Skeletal muscle tissue (tissue), 4 donors: ENCODE measurements around the gene EFCAB6. TPM values are rescaled to one million over a fixed set of nuclear protein-coding genes. Genes with fewer than 3 reads are reported as not detected.

Source experiments
- H3K27ac ChIP-seq: one replicate; pipeline ENCODE4 v1.7.0; 2013; ENCODE audit warnings: mild to moderate bottlenecking, low read depth, low read length, inconsistent platforms
- H3K27me3 ChIP-seq, 3 donors: one replicate each; pipeline ENCODE4 v1.7.0; 2013; ENCODE audit warnings: low read length in 3 of 3; ENCODE audit not compliant: control insufficient read depth in 3 of 3, insufficient read depth in 3 of 3
- H3K36me3 ChIP-seq, 3 donors: one replicate each; pipeline ENCODE4 v1.7.0; 2013; ENCODE audit warnings: low read length in 3 of 3; ENCODE audit not compliant: control insufficient read depth in 3 of 3, insufficient read depth in 3 of 3
- H3K4me1 ChIP-seq, 3 donors: one replicate each; pipeline ENCODE4 v1.7.0; 2013; ENCODE audit warnings: low read length in 3 of 3, mild to moderate bottlenecking in 3 of 3; ENCODE audit not compliant: control insufficient read depth in 3 of 3, insufficient read depth in 3 of 3
- H3K4me3 ChIP-seq, 3 donors: one replicate each; pipeline ENCODE4 v1.7.0; 2013; ENCODE audit warnings: low read length in 3 of 3
- H3K9ac ChIP-seq, 3 donors: one replicate each; pipeline ENCODE4 v1.7.0; 2013; ENCODE audit warnings: low read length in 3 of 3, mild to moderate bottlenecking in 3 of 3, moderate library complexity in 2 of 3, low read depth in 1 of 3
- H3K9me3 ChIP-seq, 3 donors: one replicate each; pipeline ENCODE4 v1.7.0; 2013; ENCODE audit warnings: low read length in 3 of 3; ENCODE audit not compliant: control insufficient read depth in 3 of 3
- total RNA-seq: library from RNA; depleted of rRNA; stranded (reverse); fragments of >200 nt; gene quantifications from one replicate; pipeline ENCODE4 v1.2.3, GENCODE V29; 2014
- donor health status: Osteomylitis.

EFCAB6 gene
- total RNA-seq, 1 donor from 2014 or later, result 1.6 TPM

- Histone ChIP-seq H3K4me3 (no peak overlapping the region), H3K27me3 (peaks cover 0 to 11% (median 6%) of the 10 kb centered on the region in 3 donors), H3K9ac (no peak overlapping the region), H3K36me3 (no peaks in the 10 kb centered on the region), H3K9me3 (no peaks in the 10 kb centered on the region), H3K4me1 (no peaks in the 10 kb centered on the region), H3K27ac (no peak overlapping the region)
Measured at GRCh38 chr22:43753688-43754087, 58.4 kb downstream of the EFCAB6 start.

GRCh38 chr22:43750751-43751150 is 61.4 kb downstream of the EFCAB6 start:
- Histone ChIP-seq H3K27me3 (peaks cover 0 to 18% (median 15%) of the 10 kb centered on the region in 3 donors), H3K9me3 (no peaks in the 10 kb centered on the region), H3K4me3 (no peak overlapping the region), H3K36me3 (no peaks in the 10 kb centered on the region), H3K27ac (no peak overlapping the region), H3K9ac (no peak overlapping the region), H3K4me1 (no peaks in the 10 kb centered on the region)

GRCh38 chr22:43749473-43749872 is 62.6 kb downstream of the EFCAB6 start:
- H3K27ac ChIP-seq, result no peak overlapping the region
- no peak overlapping the region for H3K9ac ChIP-seq
- H3K4me1 ChIP-seq, result no peaks in the 10 kb centered on the region
- H3K36me3 ChIP-seq, result no peaks in the 10 kb centered on the region
- peaks cover 3 to 22% (median 17%) of the 10 kb centered on the region in 3 donors for H3K27me3 ChIP-seq
- no peaks in the 10 kb centered on the region for H3K9me3 ChIP-seq
- H3K4me3 ChIP-seq, result no peak overlapping the region

GRCh38 chr22:43747877-43748276 is 64.2 kb downstream of the EFCAB6 start:
- H3K27me3 ChIP-seq, result peaks cover 10 to 28% (median 23%) of the 10 kb centered on the region in 3 donors
- no peaks in the 10 kb centered on the region for H3K4me1 ChIP-seq
- H3K9me3 ChIP-seq, result no peaks in the 10 kb centered on the region
- H3K9ac ChIP-seq, result no peak overlapping the region
- H3K27ac ChIP-seq, result no peak overlapping the region
- H3K4me3 ChIP-seq, result no peak overlapping the region
- H3K36me3 ChIP-seq, result no peaks in the 10 kb centered on the region

- no peaks in the 10 kb centered on the region for H3K36me3 ChIP-seq
- H3K27ac ChIP-seq, result no peak overlapping the region
- H3K4me3 ChIP-seq, result no peak overlapping the region
- no peak overlapping the region for H3K9ac ChIP-seq
- no peaks in the 10 kb centered on the region for H3K9me3 ChIP-seq
- peaks cover 10 to 36% (median 25%) of the 10 kb centered on the region in 3 donors for H3K27me3 ChIP-seq
- no peaks in the 10 kb centered on the region for H3K4me1 ChIP-seq
Measured at GRCh38 chr22:43747058-43747457, 65.0 kb downstream of the EFCAB6 start.

- no peak overlapping the region for H3K9ac ChIP-seq
- H3K27me3 ChIP-seq, result peaks cover 15 to 47% (median 35%) of the 10 kb centered on the region in 3 donors
- H3K9me3 ChIP-seq, result no peaks in the 10 kb centered on the region
- H3K4me1 ChIP-seq, result no peaks in the 10 kb centered on the region
- no peak overlapping the region for H3K27ac ChIP-seq
- H3K4me3 ChIP-seq, result no peak overlapping the region
- no peaks in the 10 kb centered on the region for H3K36me3 ChIP-seq
Measured at GRCh38 chr22:43745783-43746356, 66.2 kb downstream of the EFCAB6 start.

GRCh38 chr22:43745411-43745770 is 66.7 kb downstream of the EFCAB6 start:
- Histone ChIP-seq H3K27me3 (peaks cover 17 to 52% (median 37%) of the 10 kb centered on the region in 3 donors), H3K4me3 (no peak overlapping the region), H3K9ac (no peak overlapping the region), H3K36me3 (no peaks in the 10 kb centered on the region), H3K9me3 (no peaks in the 10 kb centered on the region), H3K4me1 (no peaks in the 10 kb centered on the region), H3K27ac (no peak overlapping the region)

- Histone ChIP-seq H3K4me1 (no peaks in the 10 kb centered on the region), H3K36me3 (no peaks in the 10 kb centered on the region), H3K27me3 (peaks cover 21 to 57% (median 41%) of the 10 kb centered on the region in 3 donors), H3K9ac (no peak overlapping the region), H3K27ac (no peak overlapping the region), H3K9me3 (no peaks in the 10 kb centered on the region), H3K4me3 (no peak overlapping the region)
Measured at GRCh38 chr22:43744700-43745410, 67.2 kb downstream of the EFCAB6 start.

- Histone ChIP-seq H3K27me3 (peaks cover 23 to 56% (median 46%) of the 10 kb centered on the region in 3 donors), H3K27ac (no peak overlapping the region), H3K9ac (no peak overlapping the region), H3K4me1 (no peaks in the 10 kb centered on the region), H3K4me3 (no peak overlapping the region), H3K9me3 (no peaks in the 10 kb centered on the region), H3K36me3 (no peaks in the 10 kb centered on the region)
Measured at GRCh38 chr22:43743929-43744643, 68.0 kb downstream of the EFCAB6 start.

GRCh38 chr22:43743131-43743530 is 69.0 kb downstream of the EFCAB6 start:
- no peaks in the 10 kb centered on the region for H3K4me1 ChIP-seq
- H3K36me3 ChIP-seq, result no peaks in the 10 kb centered on the region
- no peak overlapping the region for H3K4me3 ChIP-seq
- H3K9ac ChIP-seq, result no peak overlapping the region
- H3K27me3 ChIP-seq, result peaks cover 23 to 59% (median 45%) of the 10 kb centered on the region in 3 donors
- no peaks in the 10 kb centered on the region for H3K9me3 ChIP-seq
- no peak overlapping the region for H3K27ac ChIP-seq
